Occipital lobe (tissue), 2 donors: Measurements from ENCODE around the gene ARRDC1. TPM values are rescaled to one million over a fixed set of nuclear protein-coding genes. Genes with fewer than 3 reads are reported as not detected.
A peak's percentile ranks its signal among the peaks of the same experiment; 100 is the strongest.
"Not testable (repeated sequence)": the region's sequence is repeated elsewhere in the genome, so short reads cannot be mapped to it uniquely, and the experiment has no call there.

Experiments used
- DNase-seq: peaks from one replicate; lab custom pipeline; 2025; lab: John Stamatoyannopoulos, UW
- total RNA-seq: library from RNA; depleted of rRNA; stranded (reverse); fragments of >200 nt; gene quantifications from one replicate; pipeline ENCODE4 v1.2.3, GENCODE V29; 2014

Gene ARRDC1
- total RNA-seq, 1 donor from 2014 or later: 9.5 TPM

- DNase-seq: no peak
Observed at GRCh38 chr9:137583957-137584356, 21.5 kb upstream of the ARRDC1 start.

DNA sequence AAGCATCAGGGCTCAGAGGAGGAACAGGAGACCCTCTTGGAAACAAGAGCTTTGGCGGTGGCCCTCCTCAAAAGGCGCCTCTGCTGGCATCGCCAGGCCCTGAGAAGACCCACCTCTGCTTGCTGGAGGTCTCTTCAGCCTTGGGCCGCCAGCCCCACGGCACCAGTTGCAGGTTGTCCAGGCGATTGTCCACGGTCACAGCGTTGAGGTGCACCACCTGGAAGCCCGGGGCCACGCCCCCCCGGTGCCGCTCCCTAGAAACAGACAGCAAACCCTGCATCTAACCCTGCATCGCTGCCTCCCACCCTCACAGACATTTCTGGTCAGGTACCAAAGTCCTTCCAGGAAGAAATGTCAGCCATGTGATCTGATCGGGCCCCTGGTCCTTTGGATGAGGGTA, 18.6 kb upstream of the ARRDC1 start:
- no peak for DNase-seq

DNA sequence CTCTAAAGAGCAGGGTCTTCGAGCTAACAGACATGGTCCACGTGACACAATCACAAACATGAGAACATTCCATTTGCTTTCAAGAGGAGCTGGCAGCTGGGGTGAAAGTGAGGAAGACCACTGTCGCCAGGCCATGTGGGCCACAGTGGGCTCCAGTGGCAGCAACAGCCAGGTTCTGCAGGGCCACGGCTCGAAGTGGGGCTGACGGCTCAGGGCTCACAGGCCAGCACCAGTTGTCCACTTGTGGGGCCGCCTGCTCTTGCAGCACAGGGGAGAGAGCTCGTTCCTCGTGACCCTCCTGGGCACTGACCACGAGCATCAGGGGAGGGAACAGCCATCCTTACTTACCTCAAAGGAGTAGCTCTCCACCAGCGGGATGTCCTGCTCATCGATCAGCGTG, 17.2 kb upstream of the ARRDC1 start:
- DNase-seq: no peak

GRCh38 chr9:137588891-137589290, 16.6 kb upstream of the ARRDC1 start:
- DNase-seq: no peak

DNA sequence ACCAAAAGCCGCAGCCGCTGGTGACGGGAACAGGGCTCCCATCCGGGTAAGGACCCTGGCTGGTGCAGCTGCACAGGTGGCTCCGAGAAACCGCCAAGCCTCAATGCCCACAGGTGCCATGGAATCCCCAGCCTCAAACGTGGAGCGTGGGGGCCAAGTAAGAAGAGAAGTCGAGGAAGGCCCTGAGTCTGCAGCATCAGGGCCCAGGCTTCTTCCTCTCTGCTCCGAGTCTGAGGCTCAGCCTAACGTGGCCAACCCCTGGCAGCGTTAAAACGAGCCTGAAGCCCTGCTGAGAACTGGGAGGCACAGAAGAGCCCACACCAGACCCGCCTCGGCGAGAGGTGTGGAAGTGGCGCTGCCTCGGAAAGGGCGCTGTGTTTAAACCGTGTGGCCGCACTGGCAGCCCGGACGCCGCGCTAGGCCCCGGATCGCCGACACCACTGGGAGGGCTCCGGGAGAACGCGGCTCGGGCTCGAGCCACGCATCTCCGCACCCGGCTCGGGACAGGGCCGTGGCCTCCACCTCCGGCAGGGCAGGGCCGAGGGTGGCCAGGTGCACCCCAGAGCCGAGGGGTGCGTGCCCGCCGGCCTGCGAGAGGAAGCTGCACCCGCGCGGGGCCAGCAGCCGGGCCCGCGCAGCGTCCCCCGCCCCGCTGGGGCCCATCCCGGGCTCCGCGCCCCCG, 15.9 kb upstream of the ARRDC1 start:
- DNase-seq: no peak

GRCh38 chr9:137590123-137590468, 15.4 kb upstream of the ARRDC1 start:
- no peak for DNase-seq

GRCh38 chr9:137590469-137591383, 14.8 kb upstream of the ARRDC1 start, which contains the start of gene ZMYND19:
Gene ZMYND19, minus strand, starts transcription at chr9:137590512. Its CDS starts 249 bp downstream, at chr9:137590263.
- DNase-seq: peak; percentile 65

DNA sequence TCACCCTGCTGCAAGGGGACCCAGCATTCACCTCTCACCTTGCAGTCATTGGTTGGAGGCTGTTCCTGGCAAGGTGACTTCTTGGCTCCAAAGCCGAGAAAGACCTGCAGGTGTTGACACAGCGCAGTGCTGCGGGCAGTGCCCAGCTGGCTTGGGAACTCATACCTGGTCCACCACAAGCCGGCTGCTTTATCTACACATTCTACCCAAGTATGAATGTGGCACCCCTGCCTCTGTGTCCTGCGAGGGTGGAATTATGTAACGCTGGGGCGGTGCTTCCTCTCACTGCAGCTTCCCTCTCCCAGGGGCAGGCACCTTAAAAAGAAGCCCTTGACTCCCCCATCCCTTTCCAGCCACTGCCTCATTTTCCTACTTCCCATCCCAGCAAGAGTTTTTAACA, 12.7 kb upstream of the ARRDC1 start:
- DNase-seq: no peak

DNA sequence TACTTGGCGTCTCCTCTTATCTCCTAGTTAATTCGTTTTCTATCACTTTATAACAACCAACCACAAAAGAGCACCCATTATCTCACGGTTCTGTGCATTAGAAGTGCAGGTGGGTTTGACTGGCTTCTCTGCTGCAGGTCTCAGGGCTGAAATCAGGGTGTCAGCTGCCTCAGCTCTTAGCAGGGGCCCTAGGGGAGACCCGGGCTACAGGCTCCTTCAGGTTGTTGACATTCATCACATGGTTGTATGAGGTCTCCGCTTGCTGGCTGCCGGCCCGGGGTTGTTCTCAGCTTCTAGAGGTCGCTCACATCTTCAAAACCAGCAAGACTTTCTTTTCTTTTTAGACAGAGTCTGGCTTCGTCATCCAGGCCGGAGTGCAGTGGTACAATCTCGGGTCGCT, 12.3 kb upstream of the ARRDC1 start:
- DNase-seq: no peak

GRCh38 chr9:137596577-137596976, 8.9 kb upstream of the ARRDC1 start:
- DNase-seq: not testable (repeated sequence)

GRCh38 chr9:137598943-137599342, 6.5 kb upstream of the ARRDC1 start:
- no peak for DNase-seq

GRCh38 chr9:137602661-137603060, 2.8 kb upstream of the ARRDC1 start:
- DNase-seq: no peak

DNA sequence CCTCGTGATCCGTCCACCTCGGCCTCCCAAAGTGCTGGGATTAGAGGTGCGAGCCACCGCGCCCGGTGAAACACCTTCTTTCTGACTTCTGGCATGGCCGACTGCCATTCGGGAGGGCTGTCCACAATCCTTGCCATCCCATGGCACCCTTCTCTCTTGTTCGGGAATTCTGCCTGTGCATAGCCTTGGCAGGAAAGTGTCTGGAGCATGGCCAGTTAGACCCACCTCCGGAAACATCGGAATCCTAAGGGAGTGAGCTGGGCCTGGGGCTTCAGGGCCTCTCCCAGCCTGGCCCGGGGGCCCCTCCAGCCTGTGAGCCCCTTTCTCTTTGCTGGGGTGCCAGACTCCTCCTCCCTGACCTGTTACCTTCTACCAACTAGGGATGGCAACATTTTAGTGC, 1.6 kb upstream of the ARRDC1 start:
- no peak for DNase-seq

GRCh38 chr9:137604345-137605086, 970 bp upstream of the ARRDC1 start:
- DNase-seq: no peak

DNA sequence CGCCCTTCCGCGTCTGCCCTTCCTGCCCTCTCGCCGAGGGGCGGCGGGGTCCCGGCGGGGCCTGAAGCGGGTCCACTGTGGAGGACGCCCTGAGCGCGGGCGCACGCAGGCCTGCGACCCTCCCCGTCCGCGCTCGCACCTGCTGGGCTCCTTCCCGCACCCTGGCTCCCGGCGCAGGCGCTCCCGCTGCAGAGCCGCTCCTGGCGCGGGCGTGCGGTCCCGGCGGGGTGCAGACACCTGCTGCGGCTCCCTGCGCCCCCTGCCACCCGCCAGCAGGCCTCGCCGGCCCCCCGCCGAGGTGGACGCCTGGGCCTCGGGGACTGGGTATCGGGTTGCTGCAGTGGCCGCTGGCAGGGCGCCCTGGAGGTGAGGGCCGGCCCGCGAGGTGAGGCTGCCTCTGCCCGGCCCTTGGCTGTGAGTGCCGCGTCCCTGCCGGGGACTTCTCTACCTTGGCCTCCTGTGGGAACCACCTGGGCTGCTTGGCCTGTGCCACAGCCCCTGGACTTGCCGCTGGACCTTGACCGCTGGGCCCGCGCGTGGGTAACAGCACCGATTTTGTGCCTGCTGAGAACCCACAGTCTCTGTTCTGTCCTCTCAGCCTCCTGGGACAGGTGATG, 627 bp downstream of the ARRDC1 start:
- DNase-seq: no peak

DNA sequence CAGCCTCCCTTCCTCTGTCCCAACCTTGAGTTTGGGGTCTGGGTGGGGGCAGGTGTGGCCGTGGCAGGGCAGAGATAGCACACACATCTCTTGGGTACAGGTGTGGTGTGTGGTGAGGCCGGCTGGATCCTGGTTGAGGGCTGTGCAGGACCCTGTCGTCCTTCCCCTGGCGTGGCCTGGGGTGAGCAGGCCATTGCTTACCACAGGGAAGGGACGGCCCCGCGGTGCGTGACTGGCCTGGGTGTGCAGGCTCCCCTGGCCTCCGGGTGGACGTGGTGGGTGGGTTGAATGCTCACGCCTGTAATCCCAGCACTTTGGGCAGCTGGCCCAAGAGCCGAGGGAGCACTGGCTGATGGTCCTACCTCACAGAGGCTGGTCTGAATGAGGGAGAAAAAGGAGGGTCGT, 1.2 kb downstream of the ARRDC1 start:
- DNase-seq: no peak

- no peak for DNase-seq
Observed at GRCh38 chr9:137607141-137607857, 1.8 kb downstream of the ARRDC1 start.

DNA sequence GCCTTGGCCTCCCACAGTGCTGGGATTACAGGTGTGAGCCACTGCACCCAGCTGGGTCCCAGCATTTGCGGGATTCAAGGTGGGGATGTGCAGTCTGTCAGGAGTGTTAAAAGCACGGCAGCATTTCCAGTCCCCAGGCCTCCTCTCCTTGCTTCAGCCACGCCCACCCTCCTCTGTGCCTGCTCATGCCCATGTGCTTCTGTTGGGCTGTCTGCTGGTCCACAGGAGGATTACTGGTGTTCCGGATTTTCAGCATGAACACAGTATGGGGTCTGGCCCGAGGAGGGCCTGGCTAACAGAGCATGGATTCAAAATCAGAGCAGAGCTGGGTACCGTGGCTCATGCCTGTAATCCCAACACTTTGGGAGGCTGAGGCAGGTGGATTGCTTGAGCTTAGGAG, 5.5 kb downstream of the ARRDC1 start:
- no peak for DNase-seq

DNA sequence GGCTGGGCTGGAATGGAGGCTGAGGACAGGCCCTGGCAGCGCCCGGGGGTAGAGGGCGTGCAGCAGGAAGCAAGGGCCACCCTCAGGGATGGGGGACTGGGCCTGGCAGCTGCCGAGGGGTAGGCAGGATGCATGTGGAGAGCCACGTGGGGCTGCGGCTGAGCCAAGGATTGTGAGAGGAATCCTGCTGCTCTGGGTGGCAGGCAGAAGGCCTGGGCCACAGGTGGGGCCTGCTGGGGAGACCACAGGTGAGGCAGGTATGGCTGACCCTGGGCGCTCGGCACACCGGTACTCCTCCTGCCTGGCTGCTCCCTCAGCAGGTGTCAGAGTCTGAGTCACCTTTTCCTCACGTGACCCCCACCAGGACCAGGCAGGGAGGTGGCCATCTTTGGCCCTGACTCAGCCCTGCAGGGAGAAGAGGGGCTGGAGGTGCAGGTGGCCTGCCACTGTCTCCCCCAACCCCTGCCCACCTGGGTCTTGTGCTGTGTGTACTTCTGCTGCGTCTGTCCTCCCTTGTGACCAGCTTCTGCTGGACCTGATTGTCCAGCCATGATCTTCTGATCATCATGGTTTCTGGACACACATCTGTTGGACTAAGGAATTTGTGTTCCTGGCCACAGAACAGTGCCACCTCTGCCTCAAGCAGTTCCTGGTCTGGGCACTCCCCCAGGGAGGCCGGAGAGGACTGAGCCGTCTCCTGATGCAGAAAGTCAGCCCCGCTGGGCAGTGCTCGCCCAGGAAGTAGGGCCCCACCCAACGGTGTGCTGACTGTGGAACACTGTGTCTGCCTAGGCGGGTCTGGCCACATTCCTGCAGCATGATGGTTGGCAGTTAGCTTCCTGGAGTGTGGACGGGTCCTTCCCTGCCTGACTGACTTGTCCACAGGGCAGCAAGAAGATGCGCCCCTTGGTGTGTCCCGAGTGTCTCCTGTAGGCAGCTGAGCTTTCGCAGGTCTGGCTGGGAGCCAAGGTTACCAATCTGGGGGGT, 6.4 kb downstream of the ARRDC1 start:
- DNase-seq: no peak

DNA sequence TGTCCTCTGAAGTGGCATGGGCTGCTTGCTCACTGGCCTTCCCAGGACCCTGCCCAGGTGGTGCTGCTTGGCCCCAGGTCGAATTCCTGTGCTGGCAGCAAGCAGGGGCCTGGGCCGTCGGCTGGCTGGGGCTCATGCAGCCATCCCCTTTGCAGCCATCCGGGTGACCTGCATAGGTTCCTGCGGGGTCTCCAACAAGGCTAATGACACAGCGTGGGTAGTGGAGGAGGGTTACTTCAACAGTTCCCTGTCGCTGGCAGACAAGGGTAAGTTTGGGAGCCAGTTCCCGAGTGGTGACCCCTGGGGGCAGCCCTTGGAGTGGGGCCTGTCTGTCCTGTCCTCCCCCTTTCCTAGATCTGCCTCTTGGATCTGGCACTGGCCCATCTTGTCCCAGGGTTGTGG, 7.3 kb downstream of the ARRDC1 start:
- DNase-seq: no peak
